Activated T-helper 9 cell treated with anti-CD3 and anti-CD28 coated beads, Interleukin-2, amount 50 U/mL, for 16 hours (primary cell): Measurements from ENCODE around the gene GAA.
"Not testable (repeated sequence)": the region's sequence is repeated elsewhere in the genome, so short reads cannot be mapped to it uniquely, and the experiment has no call there.

Source experiments
- DNase-seq: peaks from one replicate; pipeline ENCODE4 v3.0.0-alpha.2; 2020; ENCODE audit warnings: low read depth

GAA gene

GRCh38 chr17:80083136-80083661 lies 18.2 kb upstream of the GAA start:
- DNase-seq, result no peak

- DNase-seq, result no peak
Observed at GRCh38 chr17:80084773-80085172, 16.6 kb upstream of the GAA start.

GRCh38 chr17:80086081-80086480 lies 15.3 kb upstream of the GAA start:
- DNase-seq, result no peak

GRCh38 chr17:80086616-80087015 lies 14.8 kb upstream of the GAA start:
- no peak for DNase-seq

- no peak for DNase-seq
Observed at GRCh38 chr17:80087346-80088265, 13.8 kb upstream of the GAA start.

GRCh38 chr17:80089762-80090161 lies 11.6 kb upstream of the GAA start:
- no peak for DNase-seq

GRCh38 chr17:80090164-80090563 lies 11.2 kb upstream of the GAA start:
- not testable (repeated sequence) for DNase-seq

GRCh38 chr17:80091376-80091775 lies 10.0 kb upstream of the GAA start:
- DNase-seq, result no peak

GRCh38 chr17:80092959-80093358 lies 8.4 kb upstream of the GAA start:
- DNase-seq, result no peak

GRCh38 chr17:80095038-80095843 lies 6.1 kb upstream of the GAA start:
- no peak for DNase-seq

GRCh38 chr17:80095844-80096475 lies 5.4 kb upstream of the GAA start:
- no peak for DNase-seq

GRCh38 chr17:80096561-80097021 lies 4.8 kb upstream of the GAA start:
- no peak for DNase-seq

GRCh38 chr17:80097127-80097621 lies 4.2 kb upstream of the GAA start:
- DNase-seq, result no peak

GRCh38 chr17:80097844-80098691 lies 3.3 kb upstream of the GAA start:
- DNase-seq, result no peak

GRCh38 chr17:80099291-80100034 lies 1.9 kb upstream of the GAA start:
- no peak for DNase-seq

GRCh38 chr17:80100035-80100323 lies 1.4 kb upstream of the GAA start:
- DNase-seq, result no peak

- no peak for DNase-seq
Observed at GRCh38 chr17:80101946-80102663, 724 bp downstream of the GAA start.

- no peak for DNase-seq
Observed at GRCh38 chr17:80102664-80103448, 1.5 kb downstream of the GAA start.

- DNase-seq, result no peak
Observed at GRCh38 chr17:80103449-80104085, 2.2 kb downstream of the GAA start.
